ENCODE measurements around the gene ZCCHC7.
"Not testable (repeated sequence)": the region's sequence is repeated elsewhere in the genome, so short reads cannot be mapped to it uniquely, and the experiment has no call there.

ZCCHC7 gene

DNA sequence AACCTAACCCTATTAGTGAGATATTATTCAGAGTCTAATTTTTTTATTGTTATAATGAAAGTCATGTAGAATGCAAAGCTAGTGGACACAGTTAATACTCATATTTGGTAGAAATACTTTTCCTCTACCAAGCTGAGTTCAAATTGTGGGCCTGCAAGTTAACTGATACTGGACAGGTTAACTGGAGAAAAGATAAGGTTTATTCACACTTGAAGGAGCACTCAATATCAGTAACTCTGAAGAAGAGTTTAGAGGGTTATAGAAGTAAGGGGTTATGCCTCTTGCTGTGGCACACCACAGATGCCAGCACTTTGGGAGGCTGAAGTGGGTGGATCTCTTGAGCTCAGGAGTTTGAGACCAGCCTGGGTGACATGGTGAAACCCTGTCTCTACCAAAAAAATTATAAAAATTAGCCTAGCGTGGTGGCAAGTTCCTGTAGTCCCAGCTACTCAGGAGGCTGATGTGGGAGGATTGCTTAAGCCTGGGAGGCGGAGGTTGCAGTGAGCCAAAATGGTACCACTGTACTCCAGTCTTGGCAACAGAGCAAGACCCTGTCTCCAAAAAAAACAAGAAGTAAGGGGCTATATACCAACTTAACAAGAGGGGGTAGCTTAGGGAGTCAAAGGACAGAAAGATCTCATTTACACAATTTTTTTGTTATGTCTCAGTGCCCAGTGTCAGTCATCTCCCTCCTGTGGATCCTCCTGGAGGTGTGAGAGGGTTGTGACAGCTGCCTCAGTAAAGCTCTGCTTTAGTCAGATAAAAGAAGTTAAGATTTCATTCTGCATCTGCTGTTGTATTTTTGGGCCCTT lies 180.9 kb downstream of the ZCCHC7 start:
- no peak for DNase-seq

DNA sequence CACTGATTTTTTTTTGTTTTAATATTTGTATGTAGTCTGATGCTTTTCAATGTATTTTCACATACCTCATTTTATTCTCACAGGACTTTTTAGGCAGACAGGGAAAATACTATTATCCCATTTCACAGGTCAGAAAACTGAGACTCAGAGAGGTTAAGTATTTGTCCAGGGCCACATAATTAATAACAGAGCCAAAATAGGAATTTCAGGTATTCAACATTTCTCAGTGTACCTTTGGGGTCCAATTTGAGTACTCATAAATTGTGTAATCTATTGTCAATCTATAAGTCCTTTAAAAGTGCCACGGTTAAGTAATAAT lies 181.4 kb downstream of the ZCCHC7 start:
- no peak for DNase-seq

DNA sequence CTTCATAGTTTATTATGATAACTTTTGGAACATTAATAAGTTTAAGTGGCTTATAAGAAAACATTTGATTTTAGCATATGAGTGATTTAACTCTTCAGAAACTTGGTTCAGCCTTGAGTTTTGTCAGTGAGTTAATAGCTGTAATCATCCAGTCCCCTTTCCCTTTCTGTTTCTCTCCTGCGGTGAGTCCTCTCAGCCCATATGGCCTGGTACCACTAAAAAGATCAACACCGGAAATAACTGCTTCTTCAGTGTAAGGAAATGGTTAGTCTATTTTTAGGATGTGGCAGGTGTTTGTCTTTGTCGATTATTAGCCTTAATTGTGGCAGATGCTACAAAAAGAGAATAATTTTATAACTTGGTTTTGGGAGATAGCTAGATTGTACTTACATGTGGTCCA lies 181.9 kb downstream of the ZCCHC7 start:
- peak; percentile 37 for DNase-seq

- not testable (repeated sequence) for DNase-seq
Observed at GRCh38 chr9:37303272-37303671, 182.9 kb downstream of the ZCCHC7 start.

GRCh38 chr9:37309136-37309535 lies 188.8 kb downstream of the ZCCHC7 start:
- peak; percentile 33 for DNase-seq

DNA sequence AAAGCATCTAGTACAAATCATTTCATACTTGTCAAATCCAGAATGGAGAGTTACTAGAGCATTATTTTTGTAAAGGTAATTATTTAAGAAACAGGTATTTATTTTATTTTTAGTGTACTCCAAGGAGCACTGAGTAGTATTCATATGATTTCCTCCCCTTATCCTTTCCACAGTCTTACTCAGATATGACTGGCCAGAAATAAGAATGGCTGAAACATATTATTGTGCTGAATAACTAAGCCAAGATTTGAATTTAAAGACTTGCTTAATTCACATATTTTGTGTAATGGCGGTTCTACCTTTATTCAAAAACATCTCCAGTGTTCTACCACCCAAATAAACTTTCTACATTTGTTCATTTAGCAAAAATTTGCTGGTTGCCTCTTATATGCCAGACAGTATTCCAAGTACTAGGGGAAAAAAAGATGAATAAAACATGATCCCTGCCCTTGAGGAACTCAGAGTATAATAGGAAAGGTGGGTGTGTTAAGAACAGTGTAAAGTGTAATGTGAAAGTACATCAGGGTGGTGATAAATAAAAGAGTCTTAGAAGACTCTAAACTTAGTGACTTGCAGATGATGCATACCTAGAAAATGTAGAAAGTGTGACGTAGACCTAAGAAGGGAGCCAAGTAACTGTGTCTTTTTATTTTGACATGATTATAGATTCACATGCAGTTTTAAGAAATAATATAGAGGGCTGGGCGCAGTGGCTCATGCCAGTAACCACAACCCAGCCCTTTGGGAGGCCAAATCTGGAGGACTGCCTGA lies 191.7 kb downstream of the ZCCHC7 start:
- no peak for DNase-seq

- DNase-seq = no peak
Observed at GRCh38 chr9:37324261-37324683, 203.9 kb downstream of the ZCCHC7 start.

DNA sequence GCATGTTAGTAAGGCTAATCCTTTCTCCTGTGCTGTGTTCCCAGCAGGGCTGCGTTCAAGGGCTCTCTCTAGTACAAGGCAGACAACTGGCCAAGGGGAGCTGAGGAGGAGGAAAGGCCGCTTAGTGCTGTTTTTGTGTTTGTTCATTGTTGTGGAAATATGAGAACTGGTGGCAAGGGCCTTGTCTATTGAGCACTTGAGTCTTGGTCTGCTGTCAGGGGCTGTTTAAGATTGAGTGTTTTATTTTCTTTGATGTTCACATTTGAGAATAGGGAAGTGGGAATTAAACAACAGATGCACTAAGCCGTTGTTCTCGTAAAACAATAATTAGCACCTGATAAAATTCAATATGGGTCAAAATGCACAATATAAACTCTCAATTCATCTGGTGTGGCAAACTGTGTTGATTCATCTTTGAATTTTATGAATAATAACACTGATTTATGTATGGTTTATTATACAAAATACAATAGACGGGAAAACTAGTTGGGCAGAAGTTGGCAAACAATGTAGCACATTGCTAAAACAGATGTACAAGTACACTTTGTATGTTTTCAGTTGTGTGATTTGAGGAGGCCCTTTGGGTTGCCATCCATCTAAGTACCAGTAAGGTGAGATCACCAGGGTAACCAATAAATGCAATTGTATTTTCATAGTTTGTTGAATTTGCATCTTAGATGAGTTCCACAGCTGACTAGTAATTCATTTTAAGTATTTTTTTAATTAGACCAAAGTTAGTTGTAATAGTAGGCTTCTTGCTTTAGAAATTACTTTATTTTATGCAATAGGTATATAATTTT lies 204.5 kb downstream of the ZCCHC7 start:
- no peak for DNase-seq

GRCh38 chr9:37325778-37326177 lies 205.4 kb downstream of the ZCCHC7 start:
- no peak for DNase-seq

DNA sequence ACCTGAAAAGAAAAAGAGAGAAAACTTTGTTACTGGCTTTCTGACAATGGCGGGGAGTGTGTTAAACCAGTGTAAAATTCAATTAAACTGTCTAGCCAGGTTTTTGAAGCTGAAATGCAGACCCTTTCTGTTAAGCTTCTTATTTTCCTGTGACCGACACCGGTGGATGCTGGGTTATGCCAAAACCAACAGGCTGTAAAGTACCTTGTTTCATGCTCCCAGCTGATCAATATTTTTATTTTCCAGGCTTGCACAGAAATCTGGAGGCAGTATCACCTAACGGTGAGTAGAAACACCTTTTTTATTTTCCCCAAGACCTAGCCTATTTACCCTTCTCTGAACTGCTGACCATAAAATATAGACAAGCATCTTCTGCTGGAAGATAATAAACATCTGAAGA lies 207.2 kb downstream of the ZCCHC7 start:
- no peak for DNase-seq

GRCh38 chr9:37328556-37329227 lies 208.3 kb downstream of the ZCCHC7 start:
- DNase-seq = no peak

DNA sequence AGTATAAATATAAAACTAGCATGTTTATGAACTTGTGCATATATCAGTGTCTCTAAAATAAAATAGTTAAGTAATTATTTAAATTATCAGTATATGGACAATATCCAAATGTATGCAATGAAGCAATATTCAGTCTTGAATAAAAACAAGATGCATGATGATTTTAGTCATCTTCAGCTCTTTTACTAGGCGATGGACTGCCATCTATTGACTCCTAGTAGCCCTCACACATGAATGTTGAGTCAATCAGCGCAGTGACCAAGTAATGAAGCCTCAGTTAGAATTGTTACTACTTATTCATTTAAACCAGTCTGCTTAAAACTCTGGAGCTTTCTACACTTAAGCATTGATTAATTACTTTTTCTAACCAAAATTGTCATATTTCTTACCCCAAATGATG lies 209.2 kb downstream of the ZCCHC7 start:
- no peak for DNase-seq

- no peak for DNase-seq
Observed at GRCh38 chr9:37331871-37332270, 211.5 kb downstream of the ZCCHC7 start.

- DNase-seq = no peak
Observed at GRCh38 chr9:37332578-37332977, 212.2 kb downstream of the ZCCHC7 start.

DNA sequence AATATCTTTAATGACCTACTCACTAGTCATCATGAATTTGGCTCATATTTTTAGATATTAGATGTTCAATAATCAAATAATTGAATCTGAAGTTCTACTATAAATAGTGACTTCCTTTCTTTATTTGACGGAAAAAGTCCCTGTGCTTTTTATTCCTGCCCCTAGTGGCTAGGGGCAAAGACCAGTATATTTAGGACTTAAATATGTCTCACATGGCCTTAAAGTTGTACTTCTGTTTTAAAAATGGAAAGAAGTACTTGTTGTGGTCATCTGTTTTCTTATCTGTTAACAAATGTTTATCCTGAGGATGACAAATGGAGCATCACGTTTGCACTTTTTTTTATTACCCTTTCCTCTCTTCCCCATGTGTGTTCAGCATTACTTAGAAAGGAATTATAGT lies 212.9 kb downstream of the ZCCHC7 start:
- no peak for DNase-seq

DNA sequence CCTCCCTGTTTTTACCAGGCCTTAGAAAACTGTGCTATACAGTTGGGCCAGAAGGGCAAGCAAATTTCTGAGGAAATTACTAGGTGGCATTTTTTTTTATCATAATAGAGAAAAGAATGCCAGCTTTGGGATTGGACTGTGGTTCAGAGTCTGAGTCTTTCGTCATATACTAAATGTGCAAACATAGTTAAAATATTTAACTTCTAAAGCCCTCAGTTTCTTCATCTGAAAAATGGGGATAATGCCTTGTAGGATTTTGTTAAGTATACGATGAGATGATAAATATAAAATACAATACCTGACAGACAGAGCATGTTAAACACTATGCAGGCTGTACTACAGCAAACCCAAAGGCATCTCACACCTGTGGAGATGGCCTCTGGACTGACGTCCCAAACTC lies 214.9 kb downstream of the ZCCHC7 start:
- DNase-seq = no peak

GRCh38 chr9:37336150-37336549 lies 215.8 kb downstream of the ZCCHC7 start:
- DNase-seq = no peak

- DNase-seq = no peak
Observed at GRCh38 chr9:37337301-37337890, 217.0 kb downstream of the ZCCHC7 start.

DNA sequence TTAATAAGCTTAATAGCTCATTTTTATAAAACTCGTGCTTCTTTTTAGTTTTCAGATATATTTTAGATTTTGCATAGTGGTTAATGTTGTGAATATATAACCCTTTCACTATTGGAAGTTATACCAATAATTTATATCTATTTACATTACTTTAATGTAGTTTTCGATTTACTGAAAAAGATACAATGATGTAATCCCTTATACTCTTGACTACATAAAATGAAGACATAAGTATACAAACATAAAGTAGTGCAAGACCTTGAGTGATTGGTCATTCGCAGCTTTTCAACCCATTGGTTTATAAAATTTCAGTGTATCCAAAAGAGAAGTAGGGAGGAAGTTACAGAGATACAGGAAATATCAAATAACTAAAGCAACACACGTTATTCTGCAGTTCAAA lies 217.8 kb downstream of the ZCCHC7 start:
- no peak for DNase-seq

DNA sequence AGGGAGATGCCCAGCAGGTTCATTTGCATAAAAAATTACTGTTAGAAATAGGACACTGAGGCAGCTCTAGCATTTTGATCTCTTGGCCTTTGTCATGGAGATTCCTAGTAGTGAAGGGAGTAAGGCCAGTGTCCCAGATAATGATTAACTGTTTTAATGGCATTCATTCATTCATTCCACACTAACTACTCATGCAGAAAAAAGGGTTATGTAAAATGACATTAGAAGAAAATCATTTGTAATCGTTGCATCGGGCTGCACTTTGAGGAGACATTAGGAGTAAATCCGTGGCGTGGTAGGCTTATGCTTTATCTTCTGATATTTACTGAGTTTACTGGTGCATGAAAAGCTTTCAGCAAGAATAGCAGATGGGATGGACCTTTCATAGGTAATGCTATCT lies 219.5 kb downstream of the ZCCHC7 start:
- DNase-seq = no peak

DNA sequence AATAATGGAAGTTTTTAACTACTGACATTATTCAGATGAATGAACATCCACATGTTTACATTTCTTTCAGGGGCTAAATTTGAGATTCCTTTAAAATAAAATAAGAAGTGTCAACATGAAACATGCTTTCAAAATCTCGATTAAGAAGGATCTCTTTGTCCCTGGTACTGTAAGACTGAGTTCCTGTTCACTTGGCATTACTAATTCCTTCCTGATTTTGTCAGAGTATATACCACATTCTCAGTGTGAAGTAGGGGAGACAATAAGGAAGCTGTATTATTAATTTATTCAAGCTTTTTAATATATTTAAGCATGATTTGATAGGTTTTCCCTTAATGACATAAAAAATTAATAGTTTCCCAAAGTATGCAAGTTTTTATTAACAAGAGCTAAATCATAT lies 220.6 kb downstream of the ZCCHC7 start:
- no peak for DNase-seq

DNA sequence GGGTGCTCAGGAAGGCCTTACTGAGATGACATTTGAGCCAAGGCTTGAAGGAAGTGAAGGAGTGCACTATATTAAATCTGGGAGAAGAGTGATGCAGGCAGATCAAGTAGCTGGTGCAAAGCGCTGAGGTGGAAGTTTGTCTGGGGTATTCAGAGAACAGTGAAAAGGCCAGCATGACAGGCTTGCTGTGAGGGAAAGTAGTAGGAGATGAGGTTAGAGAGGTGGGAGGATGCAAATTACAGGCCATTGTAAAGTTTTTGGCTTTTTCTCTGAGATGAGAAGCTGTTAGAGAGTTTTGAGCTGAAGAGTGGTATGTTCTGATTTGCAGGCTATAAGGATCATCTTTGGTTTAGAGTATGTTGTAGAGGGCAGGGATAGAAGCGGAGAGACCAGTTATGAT lies 221.3 kb downstream of the ZCCHC7 start:
- DNase-seq = no peak

- no peak for DNase-seq
Observed at GRCh38 chr9:37342493-37342892, 222.1 kb downstream of the ZCCHC7 start.

Data from stimulated activated CD4-positive, alpha-beta T cell treated with anti-CD3 and anti-CD28 coated beads, Interleukin-15, amount 100 ng/mL, for 24 hours (primary cell).